GM23338 (cell line): ENCODE data around the gene IL36RN. TPM values are rescaled to one million over a fixed set of nuclear protein-coding genes. Genes with fewer than 3 reads are reported as not detected.

Source experiments
- ATAC-seq: fragments of 200-7000 bp; cut with Tn5 transposase; 3 replicates; pipeline ENCODE4 v1.9.1; 2020
- DNase-seq: peaks from one replicate; pipeline ENCODE4 v3.0.0-alpha.2; 2015; ENCODE audit warnings: low spot score
- H2AFZ ChIP-seq: fragments of 200-600 bp; sonication (generic); 2 replicates; pipeline ENCODE4 v1.8.0; 2016; ENCODE audit warnings: antibody characterized with exemption, mild to moderate bottlenecking, moderate library complexity
- H3F3A ChIP-seq: fragments of 200-600 bp; sonication (generic); replicated peaks from 2 replicates; pipeline ENCODE4 v1.8.0; 2017; ENCODE audit warnings: antibody characterized with exemption, mixed run types, low read depth
- H3K27ac ChIP-seq: fragments of 200-600 bp; sonication (generic); 2 replicates; pipeline ENCODE4 v1.6.1; 2016; ENCODE audit warnings: low read depth
- H3K27me3 ChIP-seq: fragments of 200-600 bp; sonication (generic); 2 replicates; pipeline ENCODE4 v1.8.0; 2016; ENCODE audit warnings: mild to moderate bottlenecking, mixed run types, moderate library complexity; ENCODE audit not compliant: insufficient read depth
- H3K36me3 ChIP-seq: fragments of 200-600 bp; sonication (generic); 2 replicates; pipeline ENCODE4 v1.8.0; 2016; ENCODE audit warnings: mild to moderate bottlenecking; ENCODE audit not compliant: insufficient read depth
- H3K4me1 ChIP-seq: fragments of 200-600 bp; sonication (generic); 2 replicates; pipeline ENCODE4 v1.8.0; 2016; ENCODE audit warnings: mild to moderate bottlenecking, moderate library complexity; ENCODE audit not compliant: insufficient read depth
- H3K4me2 ChIP-seq: fragments of 200-600 bp; sonication (generic); 2 replicates; pipeline ENCODE4 v1.7.1; 2017; ENCODE audit warnings: mixed run types
- H3K4me3 ChIP-seq: fragments of 200-600 bp; sonication (generic); 2 replicates; pipeline ENCODE4 v1.6.1; 2016; ENCODE audit warnings: mixed run types
- H3K79me2 ChIP-seq: fragments of 200-600 bp; sonication (generic); replicated peaks from 2 replicates; pipeline ENCODE4 v1.8.0; 2017; ENCODE audit warnings: mild to moderate bottlenecking; ENCODE audit not compliant: insufficient read depth
- H3K9me2 ChIP-seq: fragments of 200-600 bp; sonication (generic); 2 replicates; pipeline ENCODE4 v1.8.0; 2017; ENCODE audit not compliant: insufficient read depth
- H4K20me1 ChIP-seq: fragments of 200-600 bp; sonication (generic); replicated peaks from 2 replicates; pipeline ENCODE4 v1.8.0; 2017; ENCODE audit warnings: mild to moderate bottlenecking; ENCODE audit not compliant: insufficient read depth
- H3K27ac Mint-ChIP-seq: 2 replicates; pipeline ENCODE4 v1.8.0; 2020; ENCODE audit warnings: inconsistent platforms, mild to moderate bottlenecking, moderate library complexity, mixed read lengths
- H3K27me3 Mint-ChIP-seq: 3 replicates; pipeline ENCODE4 v1.8.0; 2022; ENCODE audit warnings: low read depth, mild to moderate bottlenecking, moderate library complexity, mixed read lengths, inconsistent platforms; ENCODE audit not compliant: insufficient read depth, poor library complexity
- H3K36me3 Mint-ChIP-seq: 3 replicates; pipeline ENCODE4 v1.8.0; 2021; ENCODE audit warnings: low read depth, mild to moderate bottlenecking, inconsistent platforms, moderate library complexity, mixed read lengths
- H3K4me1 Mint-ChIP-seq: 3 replicates; pipeline ENCODE4 v1.8.0; 2020; ENCODE audit warnings: mild to moderate bottlenecking, inconsistent platforms, mixed read lengths
- H3K4me3 Mint-ChIP-seq: 3 replicates; pipeline ENCODE4 v1.8.0; 2021; ENCODE audit warnings: moderate library complexity, mild to moderate bottlenecking, inconsistent platforms, mixed read lengths
- H3K9me3 Mint-ChIP-seq: 3 replicates; pipeline ENCODE4 v1.8.0; 2020; ENCODE audit warnings: moderate library complexity, mild to moderate bottlenecking, inconsistent platforms, mixed read lengths
- CREB1 ChIP-seq: fragments of 250-450 bp; sonication (Bioruptor Pico); IDR thresholded peaks from 2 replicates; pipeline ENCODE4 v1.5.0; 2020; ENCODE audit warnings: low read depth, mild to moderate bottlenecking, moderate library complexity
- CTCF ChIP-seq, 2 experiments: fragments of 200-600 bp in 1 of 2; sonication (generic) in 1 of 2; conservative IDR thresholded peaks; 2 replicates each; pipeline versions ENCODE4 v1.5.1 to v1.6.1; 2016 to 2017; ENCODE audit warnings: antibody characterized with exemption in 2 of 2, low read depth in 2 of 2, mild to moderate bottlenecking in 2 of 2, moderate library complexity in 1 of 2
- EZH2 ChIP-seq: fragments of 200-600 bp; sonication (generic); IDR thresholded peaks from one replicate; pipeline ENCODE4 v1.8.0; 2017; ENCODE audit warnings: antibody characterized with exemption, mild to moderate bottlenecking, low read depth; ENCODE audit not compliant: unreplicated experiment
- JUNB ChIP-seq: IDR thresholded peaks from one replicate; pipeline ENCODE4 v1.6.1; 2016; ENCODE audit warnings: antibody characterized with exemption; ENCODE audit not compliant: unreplicated experiment
- NANOG ChIP-seq: IDR thresholded peaks from 2 replicates; pipeline ENCODE4 v1.6.1; 2016; ENCODE audit warnings: antibody characterized with exemption, borderline replicate concordance
- POLR2AphosphoS5 ChIP-seq: IDR thresholded peaks from 2 replicates; pipeline ENCODE4 v1.6.1; 2016; ENCODE audit warnings: antibody characterized with exemption, low read depth
- REST ChIP-seq: IDR thresholded peaks from one replicate; pipeline ENCODE4 v1.6.1; 2018; ENCODE audit warnings: antibody characterized with exemption; ENCODE audit not compliant: unreplicated experiment
- STAT1 ChIP-seq: IDR thresholded peaks from one replicate; pipeline ENCODE4 v1.6.1; 2016; ENCODE audit warnings: antibody characterized with exemption; ENCODE audit not compliant: unreplicated experiment
- ZNF114 ChIP-seq: fragments of 250-450 bp; sonication (Bioruptor Pico); IDR thresholded peaks from 2 replicates; pipeline ENCODE4 v1.5.0; 2020; ENCODE audit warnings: mild to moderate bottlenecking, moderate library complexity
- ZNF331 ChIP-seq: fragments of 250-450 bp; sonication (Bioruptor Pico); IDR thresholded peaks from 2 replicates; pipeline ENCODE4 v1.5.0; 2020; ENCODE audit warnings: low read depth, mild to moderate bottlenecking, moderate library complexity
- ZNF462 ChIP-seq: fragments of 250-450 bp; sonication (Bioruptor Pico); IDR thresholded peaks from 2 replicates; pipeline ENCODE4 v1.5.0; 2020; ENCODE audit warnings: mild to moderate bottlenecking, moderate library complexity
- polyA plus RNA-seq: library from polyadenylated mRNA; unstranded; fragments of >200 nt; fragmentation: Nextera tagmentation; extraction: Ambion mirVana; gene quantifications from 2 replicates; pipeline ENCODE4 v1.2.1, GENCODE V29; 2016
- total RNA-seq: library from RNA; depleted of rRNA; stranded (reverse); fragments of >200 nt; shearing (Covaris generic); gene quantifications from 2 replicates; pipeline ENCODE4 v1.2.3, GENCODE V29; 2014

Gene IL36RN
- total and polyA plus RNA-seq, 2 experiments from 2014 or later, result not detected

GRCh38 chr2:113060396-113060795 is 1.4 kb downstream of the IL36RN start:
- Mint-ChIP-seq H3K36me3 (peaks cover 2% of the 10 kb centered on the region; the same call in 2 of the 3 replicates), H3K9me3 (peaks cover 27% of the 10 kb centered on the region), H3K27ac (no peak overlapping the region), H3K4me3 (no peak overlapping the region), H3K27me3 (peaks cover 6% of the 10 kb centered on the region), H3K4me1 (peaks cover 6% of the 10 kb centered on the region; the same call in 1 of the 3 replicates)
- Histone ChIP-seq H3K27ac (no peak overlapping the region), H3K4me1 (no peaks in the 10 kb centered on the region), H3K79me2 (no peaks in the 10 kb centered on the region), H3K27me3 (no peaks in the 10 kb centered on the region), H3K4me2 (no peak overlapping the region), H3F3A (no peaks in the 10 kb centered on the region), H3K4me3 (no peak overlapping the region), H3K36me3 (no peaks in the 10 kb centered on the region), H3K9me2 (no peaks in the 10 kb centered on the region), H2AFZ (no peak overlapping the region), H4K20me1 (no peaks in the 10 kb centered on the region)
- ATAC-seq (no peak; the same call in 2 of the 3 replicates), DNase-seq (no peak)
- no peak for TF ChIP-seq STAT1
- TF ChIP-seq ZNF462, result no peak
- TF ChIP-seq JUNB, result no peak
- no peak for TF ChIP-seq ZNF331
- no peak for TF ChIP-seq NANOG
- TF ChIP-seq REST, result no peak
- TF ChIP-seq ZNF114 (CRISPR knock-in tag), result no peak
- TF ChIP-seq CTCF (conservative IDR thresholded peaks at IDR 0.05; ENCODE audit: low read depth in 2 of 2), result no peak
- TF ChIP-seq POLR2AphosphoS5, result no peak
- TF ChIP-seq CREB1 (CRISPR knock-in tag), result no peak
- TF ChIP-seq EZH2, result no peak
